Activated T-helper 1 cell treated with Interleukin-2 at 50 U/mL for 16 hours (primary cell): ENCODE measurements around the gene ITGA5.
"Not testable (repeated sequence)": the region's sequence is repeated elsewhere in the genome, so short reads cannot be mapped to it uniquely, and the experiment has no call there.

Experiments
- DNase-seq: peaks from one replicate; pipeline ENCODE4 v3.0.0-alpha.2; 2020; ENCODE audit warnings: low read depth

The ITGA5 gene

GRCh38 chr12:54371328-54372112, 47.5 kb downstream of the ITGA5 start:
- DNase-seq, result no peak

GRCh38 chr12:54370171-54370730, 48.8 kb downstream of the ITGA5 start:
- no peak for DNase-seq

GRCh38 chr12:54369597-54370131, 49.4 kb downstream of the ITGA5 start:
- no peak for DNase-seq

DNA sequence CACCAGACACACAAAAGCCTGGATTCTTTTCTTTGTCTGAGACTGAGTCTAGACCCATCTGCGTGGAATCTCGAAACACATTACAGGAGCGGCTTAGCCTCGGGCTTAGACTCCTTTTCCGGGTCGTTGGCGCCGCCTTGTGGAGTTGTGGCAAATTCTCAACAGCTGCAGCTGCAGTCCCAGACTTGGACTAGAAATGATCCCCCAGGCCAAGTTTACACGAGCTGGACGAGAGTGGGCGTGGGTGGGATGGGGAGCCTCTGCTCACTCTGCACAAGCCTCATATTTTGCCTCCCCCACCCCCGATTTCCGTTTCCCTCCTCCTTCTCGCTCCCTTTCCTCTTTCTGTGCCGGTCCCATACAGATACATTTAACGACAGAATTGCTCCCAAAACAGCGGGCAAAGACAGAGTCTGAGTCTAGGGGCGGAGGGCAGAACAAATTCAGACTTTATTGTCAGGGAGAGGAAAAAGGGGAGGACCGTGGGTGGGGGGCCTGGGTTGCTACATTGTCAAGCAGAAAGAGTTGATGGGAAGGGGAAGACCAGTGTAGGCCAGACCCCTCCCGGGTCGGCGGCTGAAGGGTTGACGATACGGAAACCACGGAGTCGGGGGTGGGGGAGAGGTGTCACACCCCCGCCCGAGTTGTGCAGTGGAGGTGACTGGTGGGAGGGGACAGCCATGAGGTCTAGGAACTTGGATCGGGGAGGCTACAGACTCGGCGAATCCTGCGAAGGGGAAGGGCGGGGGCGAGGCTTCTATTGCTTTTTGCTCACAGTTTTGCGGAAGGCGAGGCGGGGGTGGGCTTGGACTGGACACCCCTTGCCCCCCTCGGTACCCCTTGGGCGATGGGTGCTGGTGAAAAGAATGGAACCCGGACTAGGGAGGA, 50.1 kb downstream of the ITGA5 start:
- DNase-seq, result peak; percentile 80

GRCh38 chr12:54368025-54368708, 50.9 kb downstream of the ITGA5 start:
- DNase-seq, result no peak

DNA sequence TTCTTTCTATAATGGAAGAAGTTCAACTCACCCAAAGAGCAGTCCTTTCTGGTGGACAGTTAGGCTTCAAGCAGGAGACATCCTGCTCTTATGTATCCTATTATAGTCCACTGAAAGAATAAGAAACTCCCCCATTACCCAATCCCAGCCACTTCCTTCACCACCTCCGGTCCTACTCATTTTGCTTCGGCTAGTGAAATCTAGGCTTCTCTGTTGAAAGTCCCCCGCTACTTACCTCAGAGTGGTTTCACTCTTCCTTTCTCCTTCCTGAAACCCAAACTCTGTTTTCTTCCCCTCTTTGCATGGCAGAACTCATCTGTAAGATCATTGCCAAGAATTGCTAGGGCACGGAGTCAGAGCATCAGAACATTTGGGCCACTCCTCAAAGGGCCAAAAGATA, 54.7 kb downstream of the ITGA5 start, which contains the start of gene GPR84:
TSS of gene GPR84 (minus strand) at position 74 of the 400 bp plus-strand sequence. CDS start 635 bp downstream, outside the sequence.
- no peak for DNase-seq

DNA sequence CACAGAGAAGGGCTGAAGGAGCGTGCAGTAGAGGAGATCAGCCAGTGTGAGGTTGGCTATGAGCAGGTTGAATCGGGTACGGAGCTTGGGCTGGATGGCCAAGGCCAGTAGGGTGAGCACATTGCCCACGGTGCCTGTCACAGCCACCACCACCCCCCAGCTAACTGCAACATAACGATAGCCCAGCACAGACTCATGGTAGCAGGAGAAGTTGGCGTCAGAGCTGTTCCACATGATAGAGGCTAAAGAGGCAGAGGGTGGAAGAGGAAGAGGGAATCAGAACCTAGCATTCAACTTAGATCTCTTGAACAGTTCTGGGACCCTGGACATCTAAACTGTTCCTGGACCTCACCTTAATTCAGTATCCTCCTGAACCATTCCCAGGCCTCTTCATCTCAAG, 55.4 kb downstream of the ITGA5 start:
- no peak for DNase-seq

DNA sequence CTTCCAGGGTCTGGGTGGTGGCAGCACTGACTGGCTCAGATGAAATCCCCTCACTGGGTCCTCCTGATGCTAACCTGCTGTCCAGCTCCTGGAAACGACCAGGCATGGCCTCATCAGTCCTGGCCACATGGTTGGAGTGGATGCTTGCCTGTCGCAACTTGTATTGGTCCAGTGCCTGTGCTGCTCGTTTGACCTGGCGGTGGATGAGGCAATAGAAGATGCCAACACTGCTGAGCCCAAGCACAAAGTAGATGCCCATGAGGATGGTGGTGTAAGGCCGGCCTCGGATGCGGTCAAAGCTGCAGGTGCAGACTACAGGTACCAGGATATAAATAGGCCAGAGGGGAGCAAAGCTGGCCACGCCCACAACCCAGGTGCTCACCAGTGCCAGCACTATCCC, 56.0 kb downstream of the ITGA5 start:
- DNase-seq, result no peak

DNA sequence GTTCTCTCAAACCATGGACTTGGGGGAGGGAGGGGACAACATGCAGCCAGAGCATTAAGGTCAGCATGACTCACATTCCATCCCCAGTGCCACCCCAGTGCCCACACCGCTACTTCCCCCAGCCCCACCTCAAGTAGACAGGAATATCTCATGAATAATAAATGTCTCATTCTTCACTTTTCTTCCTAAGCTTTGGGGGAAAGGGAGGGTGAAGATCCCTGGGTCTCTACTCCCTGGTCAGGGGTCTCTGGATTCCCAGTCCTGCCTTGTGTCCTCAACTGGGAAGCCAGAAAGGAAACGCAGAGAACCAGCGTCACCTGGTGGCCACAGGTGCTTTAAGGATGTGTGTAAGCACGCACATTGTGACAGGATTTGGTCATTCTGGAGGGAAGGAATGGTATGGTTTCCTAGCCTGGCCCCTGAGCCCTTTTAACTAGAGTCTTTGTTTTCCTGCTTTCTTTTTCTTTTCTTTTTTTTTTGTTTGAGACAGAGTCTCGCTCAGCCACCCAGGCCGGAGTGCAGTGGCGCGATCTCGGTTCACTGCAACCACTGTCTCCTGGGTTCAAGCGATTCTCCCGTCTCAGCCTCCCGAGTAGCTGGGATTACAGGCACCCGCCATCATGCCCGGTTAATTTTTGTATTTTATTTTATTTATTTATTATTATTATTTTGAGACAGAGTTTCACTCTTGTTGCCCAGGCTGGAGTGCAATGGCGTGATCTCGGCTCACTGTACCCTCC, 58.2 kb downstream of the ITGA5 start:
- DNase-seq, result no peak

- no peak for DNase-seq
These were observed 59.2 kb downstream of the ITGA5 start for GRCh38 chr12:54359762-54360351.

- DNase-seq, result peak; percentile 84
These were observed 59.9 kb downstream of the ITGA5 start for GRCh38 chr12:54358945-54359761.

- no peak for DNase-seq
These were observed 60.7 kb downstream of the ITGA5 start for GRCh38 chr12:54358191-54358944.

- no peak for DNase-seq
These were observed 61.4 kb downstream of the ITGA5 start for GRCh38 chr12:54357506-54358190.

- no peak for DNase-seq
These were observed 62.1 kb downstream of the ITGA5 start for GRCh38 chr12:54356951-54357356.

- no peak for DNase-seq
These were observed 62.8 kb downstream of the ITGA5 start for GRCh38 chr12:54356228-54356627.

- no peak for DNase-seq
These were observed 63.8 kb downstream of the ITGA5 start for GRCh38 chr12:54355104-54355815.

DNA sequence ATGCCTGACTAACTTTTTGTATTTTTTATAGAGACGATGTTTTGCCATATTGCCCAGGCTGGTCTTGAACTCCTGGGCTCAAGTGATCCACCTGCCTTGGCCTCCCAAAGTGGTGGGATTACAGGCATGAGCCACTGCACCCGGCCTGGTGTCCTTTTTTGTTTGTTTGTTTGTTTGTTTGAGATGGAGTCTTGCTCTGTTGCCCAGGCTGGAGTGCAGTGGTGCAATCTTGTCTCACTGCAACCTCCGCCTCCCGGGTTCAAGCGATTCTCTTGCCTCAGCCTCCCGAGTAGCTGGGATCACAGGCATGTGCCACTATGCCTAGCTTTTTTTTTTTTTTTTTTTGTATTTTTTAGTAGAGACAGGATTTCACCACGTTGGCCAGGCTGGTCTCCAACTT, 64.8 kb downstream of the ITGA5 start:
- DNase-seq, result not testable (repeated sequence)
